ENCODE data around the gene IFNA10. TPM values are rescaled to one million over a fixed set of nuclear protein-coding genes. Genes with fewer than 3 reads are reported as not detected.
"Not testable (repeated sequence)": the region's sequence is repeated elsewhere in the genome, so short reads cannot be mapped to it uniquely, and the experiment has no call there.

The IFNA10 gene
- total RNA-seq: not detected

- not testable (repeated sequence) for H3K4me1 ChIP-seq (ENCODE audit: control insufficient read depth in 3 of 3, insufficient read depth in 3 of 3, low read length in 3 of 3); H3K4me3 ChIP-seq (ENCODE audit: low read length in 3 of 3); H3K27ac ChIP-seq (ENCODE audit: low read depth, low read length); H3K36me3 ChIP-seq (ENCODE audit: control insufficient read depth in 3 of 3, insufficient read depth in 3 of 3, low read length in 3 of 3); H3K9ac ChIP-seq (ENCODE audit: low read depth in 1 of 3, low read length in 3 of 3); H3K27me3 ChIP-seq (ENCODE audit: control insufficient read depth in 3 of 3, insufficient read depth in 3 of 3, low read length in 3 of 3); H3K9me3 ChIP-seq (ENCODE audit: control insufficient read depth in 3 of 3, low read length in 3 of 3)
Observed at GRCh38 chr9:21207043-21207442, at the start of gene IFNA10. Gene IFNA10, minus strand, starts transcription at chr9:21207143. Its CDS starts 46 bp downstream, at chr9:21207097.

GRCh38 chr9:21255538-21256212 lies 48.7 kb upstream of the IFNA10 start:
- no peak overlapping the region for H3K4me3 ChIP-seq (ENCODE audit: low read length in 3 of 3)
- H3K36me3 ChIP-seq (ENCODE audit: control insufficient read depth in 3 of 3, insufficient read depth in 3 of 3, low read length in 3 of 3): no peaks in the 10 kb centered on the region
- H3K9me3 ChIP-seq (ENCODE audit: control insufficient read depth in 3 of 3, low read length in 3 of 3): no peaks in the 10 kb centered on the region
- H3K27me3 ChIP-seq (ENCODE audit: control insufficient read depth in 3 of 3, insufficient read depth in 3 of 3, low read length in 3 of 3): no peaks in the 10 kb centered on the region
- H3K9ac ChIP-seq (ENCODE audit: low read depth in 1 of 3, low read length in 3 of 3): no peak overlapping the region
- no peak overlapping the region for H3K27ac ChIP-seq (ENCODE audit: low read depth, low read length)
- no peaks in the 10 kb centered on the region for H3K4me1 ChIP-seq (ENCODE audit: control insufficient read depth in 3 of 3, insufficient read depth in 3 of 3, low read length in 3 of 3)

GRCh38 chr9:21252721-21253547 lies 46.0 kb upstream of the IFNA10 start:
- Histone ChIP-seq H3K4me3 (ENCODE audit: low read length in 3 of 3) (no peak overlapping the region), H3K27me3 (ENCODE audit: control insufficient read depth in 3 of 3, insufficient read depth in 3 of 3, low read length in 3 of 3) (no peaks in the 10 kb centered on the region), H3K4me1 (ENCODE audit: control insufficient read depth in 3 of 3, insufficient read depth in 3 of 3, low read length in 3 of 3) (no peaks in the 10 kb centered on the region), H3K36me3 (ENCODE audit: control insufficient read depth in 3 of 3, insufficient read depth in 3 of 3, low read length in 3 of 3) (no peaks in the 10 kb centered on the region), H3K27ac (ENCODE audit: low read depth, low read length) (no peak overlapping the region), H3K9ac (ENCODE audit: low read depth in 1 of 3, low read length in 3 of 3) (no peak overlapping the region), H3K9me3 (ENCODE audit: control insufficient read depth in 3 of 3, low read length in 3 of 3) (no peaks in the 10 kb centered on the region)

- Histone ChIP-seq H3K4me1 (ENCODE audit: control insufficient read depth in 3 of 3, insufficient read depth in 3 of 3, low read length in 3 of 3) (no peaks in the 10 kb centered on the region), H3K9me3 (ENCODE audit: control insufficient read depth in 3 of 3, low read length in 3 of 3) (no peaks in the 10 kb centered on the region), H3K36me3 (ENCODE audit: control insufficient read depth in 3 of 3, insufficient read depth in 3 of 3, low read length in 3 of 3) (no peaks in the 10 kb centered on the region), H3K4me3 (ENCODE audit: low read length in 3 of 3) (no peak overlapping the region), H3K9ac (ENCODE audit: low read depth in 1 of 3, low read length in 3 of 3) (no peak overlapping the region), H3K27me3 (ENCODE audit: control insufficient read depth in 3 of 3, insufficient read depth in 3 of 3, low read length in 3 of 3) (no peaks in the 10 kb centered on the region), H3K27ac (ENCODE audit: low read depth, low read length) (no peak overlapping the region)
Observed at GRCh38 chr9:21251638-21252037, 44.7 kb upstream of the IFNA10 start.

GRCh38 chr9:21251190-21251589 lies 44.2 kb upstream of the IFNA10 start:
- Histone ChIP-seq H3K27ac (ENCODE audit: low read depth, low read length) (no peak overlapping the region), H3K9ac (ENCODE audit: low read depth in 1 of 3, low read length in 3 of 3) (no peak overlapping the region), H3K4me3 (ENCODE audit: low read length in 3 of 3) (no peak overlapping the region), H3K27me3 (ENCODE audit: control insufficient read depth in 3 of 3, insufficient read depth in 3 of 3, low read length in 3 of 3) (no peaks in the 10 kb centered on the region), H3K4me1 (ENCODE audit: control insufficient read depth in 3 of 3, insufficient read depth in 3 of 3, low read length in 3 of 3) (no peaks in the 10 kb centered on the region), H3K36me3 (ENCODE audit: control insufficient read depth in 3 of 3, insufficient read depth in 3 of 3, low read length in 3 of 3) (no peaks in the 10 kb centered on the region), H3K9me3 (ENCODE audit: control insufficient read depth in 3 of 3, low read length in 3 of 3) (no peaks in the 10 kb centered on the region)

- Histone ChIP-seq H3K27ac (ENCODE audit: low read depth, low read length) (no peak overlapping the region), H3K36me3 (ENCODE audit: control insufficient read depth in 3 of 3, insufficient read depth in 3 of 3, low read length in 3 of 3) (no peaks in the 10 kb centered on the region), H3K9ac (ENCODE audit: low read depth in 1 of 3, low read length in 3 of 3) (no peak overlapping the region), H3K4me1 (ENCODE audit: control insufficient read depth in 3 of 3, insufficient read depth in 3 of 3, low read length in 3 of 3) (no peaks in the 10 kb centered on the region), H3K9me3 (ENCODE audit: control insufficient read depth in 3 of 3, low read length in 3 of 3) (no peaks in the 10 kb centered on the region), H3K4me3 (ENCODE audit: low read length in 3 of 3) (no peak overlapping the region), H3K27me3 (ENCODE audit: control insufficient read depth in 3 of 3, insufficient read depth in 3 of 3, low read length in 3 of 3) (no peaks in the 10 kb centered on the region)
Observed at GRCh38 chr9:21244836-21245235, 37.9 kb upstream of the IFNA10 start.

- H3K9ac ChIP-seq (ENCODE audit: low read depth in 1 of 3, low read length in 3 of 3): no peak within 1 kb of the TSS
- H3K36me3 ChIP-seq (ENCODE audit: control insufficient read depth in 3 of 3, insufficient read depth in 3 of 3, low read length in 3 of 3): no peaks in the 10 kb centered on the region
- H3K4me1 ChIP-seq (ENCODE audit: control insufficient read depth in 3 of 3, insufficient read depth in 3 of 3, low read length in 3 of 3): no peaks in the 10 kb centered on the region
- no peaks in the 10 kb centered on the region for H3K9me3 ChIP-seq (ENCODE audit: control insufficient read depth in 3 of 3, low read length in 3 of 3)
- H3K27me3 ChIP-seq (ENCODE audit: control insufficient read depth in 3 of 3, insufficient read depth in 3 of 3, low read length in 3 of 3): no peaks in the 10 kb centered on the region
- no peak within 1 kb of the TSS for H3K4me3 ChIP-seq (ENCODE audit: low read length in 3 of 3)
- H3K27ac ChIP-seq (ENCODE audit: low read depth, low read length): no peak within 1 kb of the TSS
Observed at GRCh38 chr9:21239911-21240310, 33.0 kb upstream of the IFNA10 start, which contains the start of gene IFNA14. Gene IFNA14, minus strand, starts transcription at chr9:21240005. Its CDS starts 70 bp downstream, at chr9:21239935.

GRCh38 chr9:21236360-21236714 lies 29.4 kb upstream of the IFNA10 start:
- H3K9me3 ChIP-seq (ENCODE audit: control insufficient read depth in 3 of 3, low read length in 3 of 3); H3K27ac ChIP-seq (ENCODE audit: low read depth, low read length); H3K27me3 ChIP-seq (ENCODE audit: control insufficient read depth in 3 of 3, insufficient read depth in 3 of 3, low read length in 3 of 3); H3K9ac ChIP-seq (ENCODE audit: low read depth in 1 of 3, low read length in 3 of 3); H3K4me3 ChIP-seq (ENCODE audit: low read length in 3 of 3); H3K36me3 ChIP-seq (ENCODE audit: control insufficient read depth in 3 of 3, insufficient read depth in 3 of 3, low read length in 3 of 3); H3K4me1 ChIP-seq (ENCODE audit: control insufficient read depth in 3 of 3, insufficient read depth in 3 of 3, low read length in 3 of 3): not testable (repeated sequence)

- not testable (repeated sequence) for H3K27ac ChIP-seq (ENCODE audit: low read depth, low read length); H3K4me3 ChIP-seq (ENCODE audit: low read length in 3 of 3); H3K27me3 ChIP-seq (ENCODE audit: control insufficient read depth in 3 of 3, insufficient read depth in 3 of 3, low read length in 3 of 3); H3K4me1 ChIP-seq (ENCODE audit: control insufficient read depth in 3 of 3, insufficient read depth in 3 of 3, low read length in 3 of 3); H3K9me3 ChIP-seq (ENCODE audit: control insufficient read depth in 3 of 3, low read length in 3 of 3); H3K9ac ChIP-seq (ENCODE audit: low read depth in 1 of 3, low read length in 3 of 3); H3K36me3 ChIP-seq (ENCODE audit: control insufficient read depth in 3 of 3, insufficient read depth in 3 of 3, low read length in 3 of 3)
Observed at GRCh38 chr9:21235468-21236359, 28.8 kb upstream of the IFNA10 start.
